CD1c-positive myeloid dendritic cell (primary cell): ENCODE measurements around the gene KRTAP5-9.
"Not testable (repeated sequence)": the region's sequence is repeated elsewhere in the genome, so short reads cannot be mapped to it uniquely, and the experiment has no call there.

Experiments used
- DNase-seq: peaks from one replicate; pipeline ENCODE4 v3.0.0-alpha.2; 2016; ENCODE audit errors: extremely low spot score

KRTAP5-9 gene

DNA sequence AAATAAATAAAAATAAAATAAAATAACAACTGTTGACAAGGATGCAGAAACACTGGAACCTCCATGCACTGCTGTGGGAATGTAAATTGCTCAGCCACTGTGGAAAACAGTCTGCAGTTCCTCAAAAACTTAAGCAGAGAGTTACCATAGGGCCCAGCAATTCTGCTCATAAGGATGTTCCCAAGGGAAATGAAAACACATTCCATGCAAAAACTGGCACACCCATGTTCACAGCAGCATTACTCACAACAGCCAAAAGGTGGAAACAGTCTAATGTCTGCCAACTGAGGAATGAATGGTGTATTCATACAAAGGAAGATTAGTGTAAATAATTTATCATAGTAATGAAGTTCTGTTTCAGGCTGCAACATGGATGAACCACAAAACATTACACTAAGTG lies 13.9 kb downstream of the KRTAP5-9 start:
- no peak for DNase-seq

- peak; percentile 73 for DNase-seq
Measured at GRCh38 chr11:71563406-71563805, 15.2 kb downstream of the KRTAP5-9 start.

DNA sequence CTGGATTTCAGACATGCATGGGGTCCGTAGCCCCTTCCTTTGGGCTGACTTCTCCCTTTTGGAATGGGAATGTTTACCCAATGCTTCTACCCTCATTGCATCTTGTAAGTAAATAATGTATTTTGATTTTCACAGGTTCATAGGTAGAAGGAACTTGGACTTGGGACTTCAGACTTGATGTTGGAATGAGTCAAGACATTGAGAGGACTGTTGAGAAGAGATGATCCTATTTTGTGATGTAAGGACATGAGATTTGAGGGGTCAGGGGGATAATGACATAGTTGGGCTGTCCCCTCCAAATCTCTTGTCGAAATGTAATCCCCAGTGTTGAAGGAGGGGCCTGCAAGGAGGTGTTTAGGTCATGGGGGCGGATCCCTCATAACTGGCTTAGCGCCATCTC lies 16.2 kb downstream of the KRTAP5-9 start:
- DNase-seq = no peak

- DNase-seq = no peak
Measured at GRCh38 chr11:71565263-71565662, 17.0 kb downstream of the KRTAP5-9 start, which contains the start of gene KRTAP5-10. KRTAP5-10 (plus strand) TSS chr11:71565563; CDS start chr11:71565588, 25 bp downstream.

- DNase-seq = no peak
Measured at GRCh38 chr11:71566081-71566620, 17.9 kb downstream of the KRTAP5-9 start.

- not testable (repeated sequence) for DNase-seq
Measured at GRCh38 chr11:71566626-71567599, 18.7 kb downstream of the KRTAP5-9 start.

DNA sequence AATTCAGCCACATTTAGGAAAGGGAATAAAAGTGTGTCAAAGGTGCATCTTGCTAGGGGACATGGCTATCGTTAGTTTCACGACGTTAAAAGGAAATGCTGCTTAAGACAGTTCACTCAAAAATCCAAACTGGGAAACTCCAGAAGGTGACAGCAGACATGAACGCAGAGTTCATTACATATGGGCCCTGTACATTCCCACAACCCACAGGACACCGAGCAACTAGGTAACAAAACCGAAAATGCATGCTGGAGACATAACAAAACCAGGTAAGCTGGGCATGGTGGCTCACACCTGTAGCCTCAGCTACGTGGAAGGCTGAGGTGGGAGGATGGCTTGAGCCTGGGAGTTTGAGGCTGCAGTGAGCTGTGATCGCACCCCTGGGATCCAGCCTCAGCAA lies 19.4 kb downstream of the KRTAP5-9 start:
- DNase-seq = not testable (repeated sequence)

- DNase-seq = no peak
Measured at GRCh38 chr11:71568704-71569349, 20.6 kb downstream of the KRTAP5-9 start.

- not testable (repeated sequence) for DNase-seq
Measured at GRCh38 chr11:71571101-71571850, 23.1 kb downstream of the KRTAP5-9 start.

- DNase-seq = no peak
Measured at GRCh38 chr11:71572811-71573210, 24.6 kb downstream of the KRTAP5-9 start.

DNA sequence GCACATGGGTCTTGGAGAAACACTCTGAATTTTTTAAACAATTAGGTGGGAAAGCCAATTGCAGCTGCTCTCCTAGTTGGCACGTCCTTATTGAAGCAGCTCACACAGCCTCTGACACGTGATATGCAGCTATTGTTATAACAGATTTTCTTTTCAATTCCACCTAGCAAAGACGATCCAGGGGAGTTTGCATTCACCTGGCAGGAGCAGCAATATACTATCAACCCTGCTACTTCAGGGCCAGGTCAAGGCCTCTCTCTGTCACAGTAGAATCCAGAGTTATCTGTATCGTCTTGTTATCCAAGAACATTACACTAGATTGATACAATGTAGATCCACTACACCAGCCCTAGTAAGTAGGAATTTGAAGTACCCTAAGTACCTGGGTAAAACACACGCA lies 26.2 kb downstream of the KRTAP5-9 start:
- DNase-seq = no peak

- DNase-seq = no peak
Measured at GRCh38 chr11:71575723-71576424, 27.7 kb downstream of the KRTAP5-9 start.

DNA sequence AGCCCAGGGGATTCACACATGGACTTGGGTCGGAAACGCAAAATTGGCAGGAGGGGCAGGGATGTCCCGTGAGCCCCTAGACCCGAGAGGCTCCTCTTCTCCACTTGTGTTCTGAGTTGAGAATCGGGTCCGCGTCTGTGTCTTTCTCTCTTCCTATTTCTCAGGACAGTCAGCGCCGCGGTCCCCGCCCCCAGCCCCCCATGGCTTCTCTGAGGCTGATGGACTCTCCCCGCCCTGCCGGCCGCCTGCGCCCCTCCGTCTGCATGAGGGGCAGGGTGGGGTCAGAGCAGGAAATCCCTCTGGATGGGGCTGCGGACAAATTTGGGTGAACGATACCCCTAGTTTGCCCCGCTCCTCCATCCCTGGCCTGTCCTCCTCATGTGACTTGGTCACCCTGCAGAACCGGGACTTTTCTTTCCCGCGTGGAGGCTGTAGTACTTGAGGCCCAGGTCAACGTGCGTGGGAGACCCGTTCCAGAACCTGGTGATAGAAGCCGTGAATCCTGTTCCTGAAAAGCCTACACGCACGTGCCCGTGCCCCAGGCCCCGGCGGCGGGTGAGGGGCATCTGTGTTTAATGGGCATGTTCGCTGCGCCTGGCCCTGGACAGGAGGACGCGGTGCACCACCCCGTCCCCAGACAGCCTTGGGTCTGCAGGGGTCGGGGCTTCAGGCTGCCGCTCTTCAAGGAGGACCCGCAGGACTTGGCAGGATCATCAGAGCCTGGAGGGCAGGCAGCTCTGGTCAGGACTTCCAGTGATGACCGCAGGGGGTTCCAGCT lies 28.7 kb downstream of the KRTAP5-9 start:
- DNase-seq = not testable (repeated sequence)

DNA sequence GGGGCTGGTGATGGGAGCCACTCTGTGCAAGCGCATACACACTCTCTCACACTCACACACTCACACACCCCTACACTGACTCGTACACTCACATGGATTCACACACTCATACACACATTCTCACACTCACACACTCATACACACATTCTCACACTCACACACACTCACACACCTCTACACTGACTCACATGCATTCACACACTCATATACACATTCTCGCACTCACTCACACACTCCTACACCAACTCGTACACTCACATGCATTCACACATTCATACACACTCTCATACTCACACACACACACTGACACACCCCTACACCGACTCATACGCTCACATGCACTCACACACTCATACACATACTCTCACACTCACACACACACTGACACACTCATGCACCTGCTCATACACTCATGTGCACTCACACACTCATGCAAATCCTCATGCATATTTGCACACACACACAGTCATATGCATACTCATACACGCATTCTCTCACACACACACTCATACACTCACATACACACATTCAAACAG lies 29.3 kb downstream of the KRTAP5-9 start:
- no peak for DNase-seq

DNA sequence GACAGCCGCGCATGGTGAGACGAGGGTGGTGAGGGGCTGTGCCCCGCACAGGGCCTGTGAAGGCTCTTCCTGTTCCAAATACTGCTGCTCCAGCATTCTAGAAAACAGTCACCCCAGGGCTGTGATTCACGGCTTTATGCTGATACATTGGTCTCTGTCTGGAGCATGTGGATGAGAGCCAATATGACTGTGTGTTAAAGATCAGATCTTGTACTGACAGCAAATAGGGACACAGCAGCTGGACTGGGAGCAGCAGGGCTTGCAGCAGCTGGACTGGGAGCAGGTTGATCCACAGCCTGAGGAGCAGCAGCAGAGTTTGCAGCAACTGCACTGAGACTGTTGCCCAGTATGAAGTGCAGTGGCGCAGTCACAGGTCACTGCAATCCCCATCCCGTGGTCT lies 31.3 kb downstream of the KRTAP5-9 start:
- DNase-seq = not testable (repeated sequence)

DNA sequence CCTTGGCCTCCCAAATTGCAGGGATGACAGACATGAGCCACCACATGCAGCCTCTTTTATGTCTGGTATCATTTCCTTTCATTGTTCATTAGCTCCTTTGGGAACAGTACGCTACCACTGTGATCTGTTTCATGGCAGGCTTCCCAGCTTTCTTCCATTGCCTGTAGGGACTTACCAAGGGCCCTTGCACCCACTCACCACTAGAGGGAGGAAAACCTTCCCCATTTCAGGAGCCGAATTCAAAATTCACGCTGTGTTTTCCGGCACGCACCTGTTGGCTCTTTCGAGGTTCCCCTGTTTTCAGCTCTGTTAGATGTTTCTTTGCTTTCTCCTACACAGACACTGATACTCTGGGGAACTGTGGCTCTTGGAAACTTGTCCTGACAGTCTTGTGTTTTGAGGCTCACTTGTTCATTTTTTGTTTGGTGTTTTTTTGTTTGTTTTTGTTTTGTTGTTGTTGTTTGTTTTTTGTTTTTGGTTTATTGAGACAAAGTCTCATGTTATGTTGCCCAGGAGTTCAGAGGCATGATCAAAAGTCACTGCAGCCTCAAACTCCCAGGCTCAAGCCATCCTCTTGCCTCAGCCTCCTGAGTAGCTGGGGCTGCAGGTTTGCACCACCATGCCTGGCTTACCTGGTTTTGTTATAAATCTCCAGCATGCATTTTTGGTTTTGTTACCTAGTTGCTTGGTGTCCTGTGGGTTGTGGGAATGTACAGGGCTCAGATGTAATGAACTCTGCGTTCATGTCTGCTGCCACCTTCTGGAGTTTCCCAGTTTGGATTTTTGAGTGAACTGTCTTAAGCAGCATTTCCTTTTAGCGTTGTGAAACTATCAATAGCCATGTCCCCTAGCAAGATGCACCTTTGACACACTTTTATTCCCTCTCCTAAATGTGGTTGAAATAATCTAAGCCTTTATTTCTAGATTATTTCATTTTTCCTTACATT lies 32.1 kb downstream of the KRTAP5-9 start:
- peak; percentile 23 for DNase-seq

DNA sequence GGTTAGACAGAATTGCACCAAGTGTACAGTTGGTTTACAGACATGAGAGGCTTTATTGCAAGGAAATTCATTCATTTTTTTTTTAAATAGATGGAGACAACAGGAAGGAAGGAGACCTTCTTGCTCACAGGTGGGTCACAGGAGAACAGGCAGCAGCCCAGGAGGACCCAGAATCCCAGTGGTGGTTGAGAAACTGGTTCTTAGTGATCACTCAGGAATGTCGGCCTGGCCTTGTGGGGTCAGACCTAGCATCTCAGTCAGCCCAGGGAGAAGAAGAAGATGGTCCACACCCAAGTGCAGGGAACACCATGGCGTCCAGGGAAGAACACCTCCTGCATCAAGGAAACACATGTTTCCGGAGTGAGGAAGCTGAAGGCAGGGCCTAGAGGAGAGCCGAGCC lies 33.6 kb downstream of the KRTAP5-9 start:
- DNase-seq = no peak

- no peak for DNase-seq
Measured at GRCh38 chr11:71582309-71582895, 34.2 kb downstream of the KRTAP5-9 start, which contains the start of gene KRTAP5-11. KRTAP5-11 (minus strand) TSS chr11:71582875; CDS start chr11:71582837, 38 bp downstream.
